KMS-11 (cell line): ENCODE data around the gene TAOK3.

ENCODE experiments used
- H2AFZ ChIP-seq: fragments of 200-600 bp; sonication (generic); 2 replicates; pipeline ENCODE4 v1.6.1; 2016; ENCODE audit warnings: antibody characterized with exemption, mixed run types, low read depth
- H3K27ac ChIP-seq: fragments of 200-600 bp; sonication (generic); 2 replicates; pipeline ENCODE4 v1.6.1; 2016; ENCODE audit warnings: mild to moderate bottlenecking, mixed run types
- H3K27me3 ChIP-seq: fragments of 200-600 bp; sonication (generic); 2 replicates; pipeline ENCODE4 v1.6.1; 2017; ENCODE audit warnings: mild to moderate bottlenecking, low read depth, mixed run types, moderate library complexity; ENCODE audit not compliant: insufficient read depth
- H3K36me3 ChIP-seq: fragments of 200-600 bp; sonication (generic); 2 replicates; pipeline ENCODE4 v1.6.1; 2017; ENCODE audit warnings: mild to moderate bottlenecking, mixed run types; ENCODE audit not compliant: insufficient read depth
- H3K4me1 ChIP-seq: fragments of 200-600 bp; sonication (generic); 2 replicates; pipeline ENCODE4 v1.6.1; 2016; ENCODE audit warnings: mild to moderate bottlenecking, low read depth, mixed run types; ENCODE audit not compliant: poor library complexity, severe bottlenecking
- H3K4me2 ChIP-seq: fragments of 200-600 bp; sonication (generic); 2 replicates; pipeline ENCODE4 v1.7.0; 2016; ENCODE audit warnings: mild to moderate bottlenecking, mixed run types
- H3K4me3 ChIP-seq: fragments of 200-600 bp; sonication (generic); IDR thresholded peaks from 2 replicates; pipeline ENCODE4 v1.6.1; 2017; ENCODE audit warnings: low read depth, low read length, mixed read lengths; ENCODE audit not compliant: insufficient read depth
- H3K79me2 ChIP-seq: fragments of 200-600 bp; sonication (generic); 2 replicates; pipeline ENCODE4 v1.6.1; 2016; ENCODE audit warnings: low read depth, mixed run types; ENCODE audit not compliant: insufficient read depth
- H3K9ac ChIP-seq: fragments of 200-600 bp; sonication (generic); 2 replicates; pipeline ENCODE4 v1.6.1; 2016; ENCODE audit warnings: mild to moderate bottlenecking, mixed run types
- H4K20me1 ChIP-seq: fragments of 200-600 bp; sonication (generic); 2 replicates; pipeline ENCODE4 v1.6.1; 2016; ENCODE audit warnings: mild to moderate bottlenecking, mixed run types; ENCODE audit not compliant: insufficient read depth
- TF ChIP-seq, protein P1 (sequence below): fragments of 200-600 bp; sonication (generic); conservative IDR thresholded peaks from 2 replicates; pipeline ENCODE4 v1.6.1; 2017; ENCODE audit warnings: low read depth, mild to moderate bottlenecking, antibody characterized with exemption, low read length, moderate library complexity, mixed read lengths

TAOK3 gene

DNA sequence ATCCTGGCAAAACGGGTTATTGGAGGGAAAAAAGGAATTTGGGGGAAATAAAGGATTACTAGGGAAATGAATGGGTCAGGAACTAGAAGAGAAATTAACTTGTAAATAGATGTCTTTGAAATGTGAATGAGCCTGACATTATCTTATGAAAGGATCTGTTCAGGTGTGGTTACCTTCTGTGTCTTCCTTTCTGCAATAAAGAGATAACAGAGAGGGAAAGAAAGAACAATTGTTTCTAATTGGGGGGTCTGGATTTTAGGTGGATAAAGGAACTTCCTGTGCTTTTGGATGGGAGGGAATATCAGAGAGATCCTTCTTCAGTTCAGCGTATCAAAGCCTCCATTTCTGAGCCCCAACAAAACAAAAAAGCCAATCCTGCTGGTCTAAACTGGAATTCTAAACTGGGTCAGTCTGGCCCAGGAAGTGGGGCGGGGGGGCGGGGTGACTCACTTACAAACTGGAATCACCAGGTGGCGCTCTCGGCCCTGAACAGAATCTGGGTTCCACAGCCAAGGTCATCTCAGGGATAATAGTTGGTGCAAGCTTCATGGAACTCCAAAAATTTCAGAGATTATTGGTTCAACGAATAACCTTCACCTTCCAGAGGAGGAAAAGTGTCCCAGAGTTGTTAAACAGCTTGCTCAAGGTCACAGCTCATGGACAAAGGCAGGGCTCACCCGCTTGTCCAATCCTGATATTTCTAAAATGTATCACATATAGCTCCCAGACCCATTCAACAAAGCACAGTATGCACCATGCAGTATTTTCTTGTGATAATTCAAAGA, 251.9 kb downstream of the TAOK3 start:
- TF ChIP-seq, protein P1, sequence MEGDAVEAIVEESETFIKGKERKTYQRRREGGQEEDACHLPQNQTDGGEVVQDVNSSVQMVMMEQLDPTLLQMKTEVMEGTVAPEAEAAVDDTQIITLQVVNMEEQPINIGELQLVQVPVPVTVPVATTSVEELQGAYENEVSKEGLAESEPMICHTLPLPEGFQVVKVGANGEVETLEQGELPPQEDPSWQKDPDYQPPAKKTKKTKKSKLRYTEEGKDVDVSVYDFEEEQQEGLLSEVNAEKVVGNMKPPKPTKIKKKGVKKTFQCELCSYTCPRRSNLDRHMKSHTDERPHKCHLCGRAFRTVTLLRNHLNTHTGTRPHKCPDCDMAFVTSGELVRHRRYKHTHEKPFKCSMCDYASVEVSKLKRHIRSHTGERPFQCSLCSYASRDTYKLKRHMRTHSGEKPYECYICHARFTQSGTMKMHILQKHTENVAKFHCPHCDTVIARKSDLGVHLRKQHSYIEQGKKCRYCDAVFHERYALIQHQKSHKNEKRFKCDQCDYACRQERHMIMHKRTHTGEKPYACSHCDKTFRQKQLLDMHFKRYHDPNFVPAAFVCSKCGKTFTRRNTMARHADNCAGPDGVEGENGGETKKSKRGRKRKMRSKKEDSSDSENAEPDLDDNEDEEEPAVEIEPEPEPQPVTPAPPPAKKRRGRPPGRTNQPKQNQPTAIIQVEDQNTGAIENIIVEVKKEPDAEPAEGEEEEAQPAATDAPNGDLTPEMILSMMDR, result peak; percentile 42; the same call in 1 of the 2 replicates
- Histone ChIP-seq H3K27me3 (no peaks in the 10 kb centered on the region), H3K4me1 (peaks cover 13% of the 10 kb centered on the region), H3K9ac (no peak overlapping the region; the same call in 1 of the 2 replicates), H3K79me2 (no peaks in the 10 kb centered on the region), H3K4me2 (peak overlapping the region; percentile 23; the same call in 1 of the 2 replicates), H3K27ac (peak overlapping the region; percentile 51; the same call in 1 of the 2 replicates), H3K4me3 (no peak overlapping the region), H3K36me3 (no peaks in the 10 kb centered on the region), H4K20me1 (no peaks in the 10 kb centered on the region), H2AFZ (peak overlapping the region; percentile 36; the same call in 1 of the 2 replicates)

DNA sequence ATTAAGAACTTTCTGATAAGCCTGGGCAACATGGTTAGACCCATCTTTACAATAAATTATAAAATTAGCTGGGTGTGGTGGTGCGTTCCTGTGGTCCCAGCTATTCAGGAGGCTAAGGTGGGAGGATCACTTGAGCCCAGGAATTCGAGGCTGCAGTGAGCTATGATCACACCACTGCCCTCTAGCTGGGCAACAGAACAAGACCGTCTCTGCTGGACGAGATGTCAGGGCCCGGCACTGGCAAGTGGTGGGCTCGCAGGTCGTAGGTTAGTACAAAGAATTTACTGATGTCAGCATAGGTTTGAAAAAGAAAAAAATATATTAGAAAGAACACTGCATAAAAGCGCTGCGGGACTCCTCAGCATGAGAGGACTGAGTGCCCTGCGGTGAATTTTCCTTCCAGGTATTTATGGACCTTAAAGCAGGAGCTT, 253.2 kb downstream of the TAOK3 start:
- no peak overlapping the region for H3K4me2 ChIP-seq
- H3K4me1 ChIP-seq, result peaks cover 13% of the 10 kb centered on the region
- TF ChIP-seq, protein P1, result no peak
- H3K27ac ChIP-seq, result no peak overlapping the region
- no peak overlapping the region for H3K9ac ChIP-seq
- H3K79me2 ChIP-seq, result no peaks in the 10 kb centered on the region
- no peaks in the 10 kb centered on the region for H3K36me3 ChIP-seq
- H3K27me3 ChIP-seq, result no peaks in the 10 kb centered on the region
- no peak overlapping the region for H2AFZ ChIP-seq
- H4K20me1 ChIP-seq, result no peaks in the 10 kb centered on the region
- H3K4me3 ChIP-seq, result no peak overlapping the region

DNA sequence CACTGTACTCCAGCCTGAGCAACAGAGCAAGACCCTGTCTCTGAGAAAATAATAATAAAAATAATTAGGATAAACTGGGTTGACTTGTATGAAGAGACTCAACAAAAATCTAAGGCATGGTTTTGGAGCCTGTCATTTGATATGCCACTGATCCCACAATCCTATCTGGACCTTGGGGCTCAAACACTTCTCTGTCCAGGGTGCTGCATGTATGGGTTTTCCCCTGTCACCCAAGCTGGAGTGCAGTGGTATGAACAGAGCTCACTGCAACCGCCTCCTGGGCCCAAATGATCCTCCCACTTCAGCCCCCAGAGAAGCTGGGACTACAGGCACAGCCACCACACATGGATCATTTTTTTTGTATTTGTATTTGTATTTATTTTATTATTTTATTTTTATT, 263.6 kb downstream of the TAOK3 start:
- H3K27ac ChIP-seq, result no peak overlapping the region
- TF ChIP-seq, protein P1, result no peak
- no peaks in the 10 kb centered on the region for H3K4me1 ChIP-seq
- no peak overlapping the region for H3K9ac ChIP-seq
- no peaks in the 10 kb centered on the region for H4K20me1 ChIP-seq
- no peaks in the 10 kb centered on the region for H3K27me3 ChIP-seq
- no peak overlapping the region for H3K4me2 ChIP-seq
- H2AFZ ChIP-seq, result no peak overlapping the region
- H3K36me3 ChIP-seq, result no peaks in the 10 kb centered on the region
- no peaks in the 10 kb centered on the region for H3K79me2 ChIP-seq
- no peak overlapping the region for H3K4me3 ChIP-seq

DNA sequence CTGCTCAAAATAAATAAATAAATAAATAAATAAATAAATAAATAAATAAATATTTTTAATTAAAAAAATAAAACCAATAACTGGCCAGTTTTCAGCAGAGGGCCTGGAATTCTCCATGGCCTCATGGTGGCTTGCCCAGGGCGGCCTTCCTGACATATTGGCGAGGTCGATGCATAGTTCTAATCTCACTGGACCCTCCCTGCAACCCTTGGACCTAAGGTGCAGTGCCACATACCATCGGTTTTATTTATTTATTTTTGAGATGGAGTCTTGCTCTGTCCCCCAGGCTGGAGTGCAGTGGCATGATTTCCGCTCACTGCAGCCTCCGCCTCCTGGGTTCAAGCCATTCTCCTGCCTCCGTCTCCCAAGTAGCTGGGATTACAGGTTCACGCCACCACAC, 265.0 kb downstream of the TAOK3 start:
- TF ChIP-seq, protein P1, result no peak

More for the DNA sequence above, 265.0 kb downstream of the TAOK3 start:
- no peaks in the 10 kb centered on the region for H4K20me1 ChIP-seq
- no peaks in the 10 kb centered on the region for H3K79me2 ChIP-seq
- no peaks in the 10 kb centered on the region for H3K4me1 ChIP-seq
- H3K27ac ChIP-seq, result no peak overlapping the region
- H3K9ac ChIP-seq, result no peak overlapping the region
- H3K4me2 ChIP-seq, result no peak overlapping the region
- H2AFZ ChIP-seq, result no peak overlapping the region
- H3K27me3 ChIP-seq, result no peaks in the 10 kb centered on the region; the same call in 1 of the 2 replicates
- no peaks in the 10 kb centered on the region for H3K36me3 ChIP-seq
- H3K4me3 ChIP-seq, result no peak overlapping the region
